NCI-H128 (cell line): Measurements from ENCODE around the gene DAZ3.
"Not testable (repeated sequence)": the region's sequence is repeated elsewhere in the genome, so short reads cannot be mapped to it uniquely, and the experiment has no call there.

ENCODE experiments used
- DNase-seq: peaks from one replicate; lab custom pipeline; 2025; ENCODE audit not compliant: unreplicated experiment; lab: John Stamatoyannopoulos, UW

DAZ3 gene, protein sequence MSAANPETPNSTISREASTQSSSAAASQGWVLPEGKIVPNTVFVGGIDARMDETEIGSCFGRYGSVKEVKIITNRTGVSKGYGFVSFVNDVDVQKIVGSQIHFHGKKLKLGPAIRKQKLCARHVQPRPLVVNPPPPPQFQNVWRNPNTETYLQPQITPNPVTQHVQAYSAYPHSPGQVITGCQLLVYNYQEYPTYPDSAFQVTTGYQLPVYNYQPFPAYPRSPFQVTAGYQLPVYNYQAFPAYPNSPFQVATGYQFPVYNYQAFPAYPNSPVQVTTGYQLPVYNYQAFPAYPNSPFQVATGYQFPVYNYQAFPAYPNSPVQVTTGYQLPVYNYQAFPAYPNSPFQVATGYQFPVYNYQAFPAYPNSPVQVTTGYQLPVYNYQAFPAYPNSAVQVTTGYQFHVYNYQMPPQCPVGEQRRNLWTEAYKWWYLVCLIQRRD

DNA sequence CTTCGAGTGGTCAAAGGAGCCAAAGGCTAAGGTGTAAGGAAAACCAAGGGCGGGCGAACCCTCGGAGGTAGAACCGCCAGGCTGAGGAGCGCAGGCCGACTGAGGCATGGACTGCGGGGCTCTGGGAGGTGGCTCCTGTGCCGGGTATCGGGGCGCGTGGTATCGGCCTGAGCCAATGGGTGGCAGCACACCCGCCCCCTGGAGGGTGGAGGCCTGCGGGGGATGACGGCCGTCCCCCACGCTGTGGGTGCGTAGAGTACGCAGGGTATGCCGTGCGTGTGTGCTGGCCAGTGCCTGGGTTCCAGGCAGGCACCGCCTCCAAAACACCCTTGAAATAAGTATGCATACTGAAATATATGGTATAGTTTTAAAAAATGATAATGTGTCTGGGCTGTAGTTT is at the start of gene DAZ3:
TSS of gene DAZ3 (minus strand) at position 101 of the 400 bp plus-strand sequence. CDS start 208 bp downstream, outside the sequence.
- DNase-seq, result not testable (repeated sequence)

DNA sequence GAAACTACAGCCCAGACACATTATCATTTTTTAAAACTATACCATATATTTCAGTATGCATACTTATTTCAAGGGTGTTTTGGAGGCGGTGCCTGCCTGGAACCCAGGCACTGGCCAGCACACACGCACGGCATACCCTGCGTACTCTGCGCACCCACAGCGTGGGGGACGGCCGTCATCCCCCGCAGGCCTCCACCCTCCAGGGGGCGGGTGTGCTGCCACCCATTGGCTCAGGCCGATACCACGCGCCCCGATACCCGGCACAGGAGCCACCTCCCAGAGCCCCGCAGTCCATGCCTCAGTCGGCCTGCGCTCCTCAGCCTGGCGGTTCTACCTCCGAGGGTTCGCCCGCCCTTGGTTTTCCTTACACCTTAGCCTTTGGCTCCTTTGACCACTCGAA is 20.4 kb upstream of the DAZ3 start, which contains the start of gene DAZ4:
TSS of gene DAZ4 (plus strand) at position 301 of the 400 bp plus-strand sequence. CDS start 208 bp downstream, outside the sequence.
- not testable (repeated sequence) for DNase-seq

DNA sequence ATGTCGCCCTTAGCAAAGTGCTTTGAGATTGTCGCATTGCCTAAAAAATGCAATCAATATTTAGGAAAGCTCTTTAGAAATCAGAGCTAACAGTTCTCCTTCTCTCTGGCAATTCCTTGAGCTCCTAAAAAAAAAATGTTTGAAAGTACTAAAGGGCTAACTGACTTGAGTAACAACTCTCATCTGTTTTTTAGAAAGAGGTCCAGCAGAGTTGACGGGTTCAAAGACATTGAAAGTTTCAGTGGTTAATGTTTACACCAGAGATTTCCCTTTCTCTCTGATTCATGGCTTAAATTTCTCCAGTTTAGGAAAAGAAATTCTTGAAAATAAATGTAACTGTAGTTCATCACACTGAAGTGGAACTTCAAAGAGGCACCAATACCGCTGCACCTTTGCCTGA is 11.9 kb upstream of the DAZ3 start:
- not testable (repeated sequence) for DNase-seq

DNA sequence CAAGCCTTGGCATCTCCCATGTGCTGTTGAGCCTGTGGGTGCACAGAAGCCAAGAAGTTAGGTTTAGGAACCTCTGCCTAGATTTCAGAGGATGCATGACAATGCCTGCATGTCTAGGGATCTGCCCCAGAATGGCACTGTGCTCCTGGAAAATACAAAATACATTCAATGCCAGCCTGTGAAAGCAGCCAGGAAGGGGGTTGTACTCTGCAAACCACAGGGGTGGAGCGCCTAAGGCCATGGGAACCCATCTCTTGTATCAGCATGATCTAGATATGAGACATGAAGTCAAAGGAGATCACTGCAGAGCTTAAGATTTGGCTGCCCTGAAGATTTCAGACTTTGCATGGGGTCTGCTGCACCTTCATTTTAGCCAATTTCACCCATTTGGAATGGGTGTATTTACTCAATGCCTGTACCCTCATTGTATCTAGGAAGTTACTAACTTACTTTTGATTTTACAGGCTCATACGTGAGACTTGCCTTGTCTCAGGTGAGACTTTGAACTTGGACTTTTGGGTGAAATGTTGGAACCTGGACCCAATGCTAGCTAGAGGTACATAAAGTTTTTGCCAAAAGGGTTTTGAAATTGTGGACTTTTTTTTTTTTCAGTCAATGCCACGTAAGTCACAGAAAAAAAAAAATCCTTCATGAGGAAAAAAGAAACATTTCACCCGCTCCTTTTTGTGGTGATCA is 11.1 kb upstream of the DAZ3 start:
- not testable (repeated sequence) for DNase-seq

DNA sequence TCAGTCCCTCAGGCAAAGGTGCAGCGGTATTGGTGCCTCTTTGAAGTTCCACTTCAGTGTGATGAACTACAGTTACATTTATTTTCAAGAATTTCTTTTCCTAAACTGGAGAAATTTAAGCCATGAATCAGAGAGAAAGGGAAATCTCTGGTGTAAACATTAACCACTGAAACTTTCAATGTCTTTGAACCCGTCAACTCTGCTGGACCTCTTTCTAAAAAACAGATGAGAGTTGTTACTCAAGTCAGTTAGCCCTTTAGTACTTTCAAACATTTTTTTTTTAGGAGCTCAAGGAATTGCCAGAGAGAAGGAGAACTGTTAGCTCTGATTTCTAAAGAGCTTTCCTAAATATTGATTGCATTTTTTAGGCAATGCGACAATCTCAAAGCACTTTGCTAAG is 8.6 kb upstream of the DAZ3 start:
- DNase-seq, result not testable (repeated sequence)
